Subcutaneous adipose tissue (tissue), 4 donors: ENCODE measurements around the gene SLC39A12. TPM values are rescaled to one million over a fixed set of nuclear protein-coding genes. Genes with fewer than 3 reads are reported as not detected.

Experiments
- total RNA-seq, 4 donors: library from RNA; depleted of rRNA; stranded (reverse); fragments of >200 nt; gene quantifications; one replicate each; pipeline ENCODE4 v1.1.0, GENCODE V29; 2016
- TF ChIP-seq, protein P1 (sequence below): fragments of 450-650 bp; IDR thresholded peaks from one replicate; pipeline ENCODE4 v1.5.1; 2016; ENCODE audit warnings: low read depth, mild to moderate bottlenecking, control low read depth, antibody characterized with exemption, moderate library complexity

SLC39A12 gene
- total RNA-seq, 4 donors from 2014 or later: 0.17 to 0.49 TPM; not detected in 2

DNA sequence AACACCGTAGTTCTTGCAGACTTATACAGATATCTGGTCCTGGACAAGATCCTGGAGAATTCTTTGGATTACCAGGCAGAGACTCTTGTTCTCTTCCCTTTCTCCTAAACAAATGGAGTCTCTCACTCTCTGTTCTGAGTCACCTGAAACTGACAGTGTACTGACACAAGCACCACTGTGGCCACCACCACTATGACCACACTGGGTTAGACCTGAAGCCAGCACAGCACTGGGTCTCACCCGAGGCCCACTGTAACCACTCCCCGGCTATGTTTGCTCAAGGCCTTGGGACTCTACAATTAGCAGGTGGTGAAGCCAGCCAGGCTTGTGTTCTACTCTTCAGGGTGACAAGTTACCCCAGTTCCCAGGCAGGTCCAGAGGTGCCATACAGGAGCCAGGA, 22.8 kb downstream of the SLC39A12 start:
- TF ChIP-seq, protein P1, sequence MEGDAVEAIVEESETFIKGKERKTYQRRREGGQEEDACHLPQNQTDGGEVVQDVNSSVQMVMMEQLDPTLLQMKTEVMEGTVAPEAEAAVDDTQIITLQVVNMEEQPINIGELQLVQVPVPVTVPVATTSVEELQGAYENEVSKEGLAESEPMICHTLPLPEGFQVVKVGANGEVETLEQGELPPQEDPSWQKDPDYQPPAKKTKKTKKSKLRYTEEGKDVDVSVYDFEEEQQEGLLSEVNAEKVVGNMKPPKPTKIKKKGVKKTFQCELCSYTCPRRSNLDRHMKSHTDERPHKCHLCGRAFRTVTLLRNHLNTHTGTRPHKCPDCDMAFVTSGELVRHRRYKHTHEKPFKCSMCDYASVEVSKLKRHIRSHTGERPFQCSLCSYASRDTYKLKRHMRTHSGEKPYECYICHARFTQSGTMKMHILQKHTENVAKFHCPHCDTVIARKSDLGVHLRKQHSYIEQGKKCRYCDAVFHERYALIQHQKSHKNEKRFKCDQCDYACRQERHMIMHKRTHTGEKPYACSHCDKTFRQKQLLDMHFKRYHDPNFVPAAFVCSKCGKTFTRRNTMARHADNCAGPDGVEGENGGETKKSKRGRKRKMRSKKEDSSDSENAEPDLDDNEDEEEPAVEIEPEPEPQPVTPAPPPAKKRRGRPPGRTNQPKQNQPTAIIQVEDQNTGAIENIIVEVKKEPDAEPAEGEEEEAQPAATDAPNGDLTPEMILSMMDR: no peak

DNA sequence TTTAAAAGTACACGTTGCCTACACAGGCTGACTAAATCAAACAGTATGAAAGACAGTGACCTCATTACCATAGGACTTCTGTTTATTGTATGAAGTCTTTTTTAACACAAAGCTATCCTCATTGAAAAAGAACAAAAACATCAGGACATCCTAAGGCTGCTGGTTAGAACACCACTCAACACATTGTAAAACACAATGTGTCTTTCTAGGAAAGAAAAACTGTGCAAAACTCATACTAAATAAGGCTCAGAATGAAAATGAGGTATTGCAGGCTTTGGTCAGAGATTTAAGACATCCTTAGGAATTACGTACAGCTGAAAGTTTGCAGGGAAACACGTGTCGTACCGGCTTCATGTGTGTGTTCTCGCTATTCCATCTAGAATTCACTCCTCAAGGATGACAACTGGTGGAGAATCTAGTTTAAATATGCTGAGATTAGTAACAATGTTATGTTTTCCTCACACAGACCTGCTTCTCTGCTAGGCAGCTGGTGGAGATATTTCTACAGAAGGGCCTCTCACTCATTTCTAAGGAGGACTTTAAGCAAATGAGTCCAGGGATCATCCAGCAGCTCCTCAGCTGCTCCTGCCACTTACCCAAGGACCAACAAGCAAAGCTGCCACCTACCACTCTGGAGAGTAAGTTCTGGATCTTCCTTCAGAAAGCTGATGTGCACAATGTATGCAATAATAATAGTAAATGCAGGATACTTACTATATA, 29.3 kb downstream of the SLC39A12 start:
- TF ChIP-seq, protein P1: no peak

DNA sequence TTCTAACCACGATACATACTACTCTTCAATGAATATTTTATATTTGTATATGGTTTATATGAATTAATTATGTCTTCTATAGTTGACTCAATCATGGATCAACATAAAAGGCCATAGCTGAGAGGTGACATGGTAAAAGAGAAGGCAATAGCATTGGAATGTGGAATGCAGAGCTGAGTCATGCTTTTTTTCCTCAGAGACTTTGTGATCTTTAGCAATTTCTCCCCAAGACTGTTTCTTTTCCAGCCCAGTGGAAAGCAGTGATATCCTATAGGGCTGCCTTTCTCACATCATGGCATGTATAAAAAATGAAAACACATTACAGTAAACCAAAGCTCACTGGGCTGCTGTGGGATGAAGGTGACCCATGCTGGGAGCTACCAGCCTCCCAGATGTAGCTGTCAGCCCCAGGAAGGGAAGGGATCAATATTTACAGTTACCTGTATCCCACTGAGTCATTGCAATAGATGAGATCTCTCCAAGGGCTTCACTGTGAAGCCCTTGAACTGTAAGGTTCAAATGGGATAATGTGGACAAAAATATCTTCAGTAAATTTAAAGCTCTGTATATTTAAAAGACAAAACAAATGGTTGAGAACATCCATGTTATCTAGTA, 30.2 kb downstream of the SLC39A12 start:
- TF ChIP-seq, protein P1: no peak

DNA sequence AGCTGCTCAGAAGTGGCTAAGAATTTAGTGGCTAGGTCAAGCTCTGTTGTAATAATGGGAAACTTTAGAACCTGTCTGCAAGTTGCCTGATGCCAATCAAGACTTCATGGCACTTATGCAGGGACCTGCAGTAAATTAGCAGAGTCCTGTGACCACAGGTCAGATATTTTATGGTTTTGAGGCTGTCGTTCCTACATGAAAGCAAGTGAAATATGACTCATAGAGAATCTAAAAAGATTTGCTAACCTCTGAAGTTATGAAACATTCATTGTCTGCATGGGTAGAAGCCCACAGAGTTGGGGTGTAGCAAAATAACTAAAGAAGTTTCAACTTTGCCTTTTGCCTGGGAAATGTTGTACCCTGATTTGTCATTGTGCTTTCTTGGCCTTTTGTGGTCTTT, 32.3 kb downstream of the SLC39A12 start:
- TF ChIP-seq, protein P1: no peak

DNA sequence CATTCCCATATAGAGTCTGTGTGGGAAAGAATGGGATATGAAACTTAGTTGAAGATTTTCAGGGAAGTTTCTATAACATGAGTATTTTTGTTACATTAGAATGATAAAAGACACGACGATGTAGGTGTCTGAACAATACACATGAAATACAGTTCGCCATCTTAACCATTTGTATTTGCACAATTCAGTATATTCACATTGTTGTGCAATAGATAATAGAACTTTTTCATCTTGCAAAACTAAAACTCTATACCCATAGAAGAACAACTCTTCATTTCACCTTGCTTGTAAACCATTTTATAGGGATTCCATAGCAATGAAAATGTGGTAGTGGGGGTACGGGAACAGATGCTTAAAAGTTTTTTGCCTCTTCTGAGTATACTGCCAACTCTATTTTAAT, 32.8 kb downstream of the SLC39A12 start:
- TF ChIP-seq, protein P1: no peak

DNA sequence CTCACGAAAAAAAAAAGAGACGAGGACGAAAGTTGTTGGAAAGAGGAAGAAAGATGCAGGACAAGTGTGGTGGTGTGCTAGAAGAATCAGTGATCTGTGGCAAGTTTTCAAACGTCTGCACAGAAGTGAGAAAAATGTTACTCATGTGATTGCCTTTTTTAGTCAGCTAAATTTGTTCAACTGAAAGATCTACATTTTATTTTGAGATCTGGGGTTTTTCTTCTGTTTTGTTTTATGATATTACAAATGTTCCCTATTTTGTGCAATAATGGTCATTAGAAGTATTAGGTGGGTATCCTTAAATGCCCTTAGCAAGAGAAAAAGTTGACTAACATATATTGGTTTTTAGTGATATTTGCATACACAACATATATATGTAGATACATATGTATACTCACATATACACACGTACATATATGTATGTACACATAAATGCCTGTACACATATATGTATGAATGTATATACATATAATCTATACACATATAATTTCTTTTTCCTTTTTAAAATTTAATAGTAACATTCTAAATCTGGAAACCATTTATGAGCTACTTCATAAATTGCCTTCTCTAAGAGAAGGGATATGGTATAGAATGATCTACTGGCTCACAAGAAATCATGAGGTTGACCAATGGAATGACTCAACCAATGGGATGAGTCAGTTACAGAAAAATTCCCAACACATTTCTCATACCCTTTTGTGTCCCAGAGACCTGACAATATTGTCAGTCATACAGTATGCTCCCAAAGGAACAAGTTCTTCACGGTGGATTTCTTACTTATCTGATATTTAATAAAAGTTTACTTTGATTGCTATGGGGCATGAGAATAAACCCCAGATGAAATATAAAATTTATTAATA, 38.4 kb downstream of the SLC39A12 start:
- TF ChIP-seq, protein P1: no peak

DNA sequence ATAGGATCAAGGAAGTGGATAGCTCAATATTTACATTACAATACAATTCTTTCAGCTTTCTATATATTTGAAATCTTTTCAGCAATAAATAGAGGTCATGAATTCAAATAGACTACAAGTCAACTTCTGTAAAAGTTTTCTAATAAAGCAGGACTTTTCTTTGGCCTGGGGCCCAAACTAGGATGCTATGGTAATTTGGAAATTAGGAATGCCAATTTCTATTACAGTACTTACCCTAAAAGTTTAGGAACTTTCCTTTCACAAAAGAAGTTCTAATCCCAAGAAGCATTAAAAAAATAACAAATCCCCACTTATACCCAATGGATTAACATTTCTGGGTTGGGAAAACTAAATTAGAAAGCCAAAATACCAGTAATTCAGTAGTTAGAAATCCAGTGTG, 40.5 kb downstream of the SLC39A12 start:
- TF ChIP-seq, protein P1: no peak
